ENCODE results near the gene HIF3A.

- no peak for TF ChIP-seq FOXA1 (IDR thresholded peaks at IDR 0.05; ENCODE audit: borderline replicate concordance)
- no peak for TF ChIP-seq TCF3 (CRISPR knock-in tag; IDR thresholded peaks at IDR 0.05)
- no peak for TF ChIP-seq HDGF (IDR thresholded peaks at IDR 0.05)
- TF ChIP-seq ATF4 (CRISPR knock-in tag; IDR thresholded peaks at IDR 0.05) = no peak
- no peak for TF ChIP-seq ZNF3 (CRISPR knock-in tag; IDR thresholded peaks at IDR 0.05)
Measured at GRCh38 chr19:46353730-46354528, 57.1 kb downstream of the HIF3A start.
